WTC11 (cell line): Measurements from ENCODE around the gene AWAT1. TPM values are rescaled to one million over a fixed set of nuclear protein-coding genes. Genes with fewer than 3 reads are reported as not detected.
A peak's percentile ranks its signal among the peaks of the same experiment; 100 is the strongest.

Experiments
- ATAC-seq: fragments of 200-7000 bp; cut with Tn5 transposase; 2 replicates; pipeline ENCODE4 v1.10.0; 2021; ENCODE audit warnings: mild to moderate bottlenecking, moderate library complexity
- CTCF ChIA-PET: fragments of 300-600 bp; sonication (Branson Sonifier 250); formaldehyde crosslinking; loops from one replicate; lab custom pipeline; 2021; ENCODE audit warnings: antibody characterized with exemption; lab: Charles Lee
- POLR2A ChIA-PET: fragments of 350-600 bp; sonication (Branson Sonifier 250); formaldehyde crosslinking; loops from one replicate; lab custom pipeline; 2021; ENCODE audit warnings: antibody characterized with exemption; lab: Charles Lee
- DNase-seq: peaks from one replicate; pipeline ENCODE4 v3.0.0; 2021; ENCODE audit warnings: low spot score
- H3K27ac Mint-ChIP-seq: 2 replicates; pipeline ENCODE4 v1.8.0; 2021; ENCODE audit warnings: mixed read lengths
- H3K27me3 Mint-ChIP-seq: 2 replicates; pipeline ENCODE4 v1.8.0; 2021; ENCODE audit warnings: low read depth, mild to moderate bottlenecking, moderate library complexity, mixed read lengths
- H3K36me3 Mint-ChIP-seq: 2 replicates; pipeline ENCODE4 v1.8.0; 2021; ENCODE audit warnings: mixed read lengths
- H3K4me1 Mint-ChIP-seq: 2 replicates; pipeline ENCODE4 v1.8.0; 2022; ENCODE audit warnings: mixed read lengths
- H3K4me3 Mint-ChIP-seq: 2 replicates; pipeline ENCODE4 v1.8.0; 2021; ENCODE audit warnings: mild to moderate bottlenecking, moderate library complexity, mixed read lengths
- H3K9me3 Mint-ChIP-seq: 2 replicates; pipeline ENCODE4 v1.8.0; 2021; ENCODE audit warnings: mixed read lengths
- CREB1 ChIP-seq: sonication (generic); formaldehyde crosslinking; IDR thresholded peaks from 2 replicates; pipeline ENCODE4 v1.8.0; 2023; ENCODE audit warnings: mild to moderate bottlenecking, missing genetic modification reagents
- CTCF ChIP-seq: fragments of 200-600 bp; IDR thresholded peaks from 2 replicates; pipeline ENCODE4 v1.8.0; 2022; ENCODE audit warnings: antibody characterized with exemption
- ELF4 ChIP-seq: sonication (generic); formaldehyde crosslinking; IDR thresholded peaks from 2 replicates; pipeline ENCODE4 v1.8.1; 2022; ENCODE audit warnings: low read depth, mild to moderate bottlenecking, moderate library complexity, missing genetic modification reagents
- FOXK1 ChIP-seq: sonication (generic); formaldehyde crosslinking; IDR thresholded peaks from 2 replicates; pipeline ENCODE4 v1.8.0; 2022; ENCODE audit warnings: mild to moderate bottlenecking, moderate library complexity, missing genetic modification reagents
- FOXP4 ChIP-seq: sonication (generic); formaldehyde crosslinking; IDR thresholded peaks from 2 replicates; pipeline ENCODE4 v1.8.0; 2022; ENCODE audit warnings: mild to moderate bottlenecking, missing genetic modification reagents
- GTF2I ChIP-seq: fragments of 250-450 bp; sonication (Bioruptor Pico); conservative IDR thresholded peaks from 2 replicates; pipeline ENCODE4 v1.4.0; 2021; ENCODE audit warnings: mild to moderate bottlenecking
- NFATC4 ChIP-seq: fragments of 250-450 bp; sonication (Bioruptor Pico); IDR thresholded peaks from 2 replicates; pipeline ENCODE4 v1.9.0; 2021; ENCODE audit warnings: mild to moderate bottlenecking
- ZBTB21 ChIP-seq: sonication (generic); formaldehyde crosslinking; IDR thresholded peaks from 2 replicates; pipeline ENCODE4 v1.8.1; 2023; ENCODE audit warnings: mild to moderate bottlenecking, missing genetic modification reagents, borderline replicate concordance
- ZNF232 ChIP-seq: sonication (generic); formaldehyde crosslinking; IDR thresholded peaks from 2 replicates; pipeline ENCODE4 v1.8.0; 2022; ENCODE audit warnings: mild to moderate bottlenecking, missing genetic modification reagents
- ZNF317 ChIP-seq: sonication (generic); formaldehyde crosslinking; IDR thresholded peaks from 2 replicates; pipeline ENCODE4 v1.8.1; 2023; ENCODE audit warnings: low read depth, mild to moderate bottlenecking, moderate library complexity, missing genetic modification reagents, borderline replicate concordance
- total RNA-seq: library from RNA; stranded (reverse); gene quantifications from 3 replicates; pipeline ENCODE4 v1.2.3, GENCODE V29; 2021
- TF ChIP-seq, protein P1 (sequence below): fragments of 250-450 bp; sonication (Bioruptor Pico); IDR thresholded peaks from 2 replicates; pipeline ENCODE4 v2.1.2; 2022; ENCODE audit warnings: mild to moderate bottlenecking, moderate library complexity
- TF ChIP-seq, protein P2 (sequence below): sonication (generic); formaldehyde crosslinking; IDR thresholded peaks from 2 replicates; pipeline ENCODE4 v1.8.1; 2022; ENCODE audit warnings: missing genetic modification reagents, borderline replicate concordance
- TF ChIP-seq, protein P3 (sequence below): sonication (generic); formaldehyde crosslinking; IDR thresholded peaks from 2 replicates; pipeline ENCODE4 v1.8.1; 2023; ENCODE audit warnings: mild to moderate bottlenecking, missing genetic modification reagents

The AWAT1 gene
- total RNA-seq, 1 experiment from 2014 or later, result not detected

- Mint-ChIP-seq H3K4me1 (no peaks in the 10 kb centered on the region), H3K27ac (no peak overlapping the region), H3K9me3 (no peaks in the 10 kb centered on the region), H3K27me3 (no peaks in the 10 kb centered on the region; the same call in 1 of the 2 replicates), H3K36me3 (no peaks in the 10 kb centered on the region), H3K4me3 (peak overlapping the region; percentile 34; the same call in 1 of the 2 replicates)
- ChIA-PET CTCF (interaction anchor here (1.0 to 1.3 kb wide), 5 partner anchors 15 to 93 kb away, joined by 3 to 4 read pairs (median 3); partner anchors contain the start of genes KIF4A and PDZD11), POLR2A (no interaction called here)
- DNase-seq (peak; percentile 57), ATAC-seq (peak; percentile 76)
- TF ChIP-seq FOXP4 (CRISPR knock-in tag), result no peak
- TF ChIP-seq CTCF, result peak; percentile 40; the same call in 1 of the 2 replicates
Measured at GRCh38 chrX:70196961-70197720, 37.3 kb upstream of the AWAT1 start.

- H3K4me1 Mint-ChIP-seq, result no peaks in the 10 kb centered on the region
- TF ChIP-seq, protein P1, sequence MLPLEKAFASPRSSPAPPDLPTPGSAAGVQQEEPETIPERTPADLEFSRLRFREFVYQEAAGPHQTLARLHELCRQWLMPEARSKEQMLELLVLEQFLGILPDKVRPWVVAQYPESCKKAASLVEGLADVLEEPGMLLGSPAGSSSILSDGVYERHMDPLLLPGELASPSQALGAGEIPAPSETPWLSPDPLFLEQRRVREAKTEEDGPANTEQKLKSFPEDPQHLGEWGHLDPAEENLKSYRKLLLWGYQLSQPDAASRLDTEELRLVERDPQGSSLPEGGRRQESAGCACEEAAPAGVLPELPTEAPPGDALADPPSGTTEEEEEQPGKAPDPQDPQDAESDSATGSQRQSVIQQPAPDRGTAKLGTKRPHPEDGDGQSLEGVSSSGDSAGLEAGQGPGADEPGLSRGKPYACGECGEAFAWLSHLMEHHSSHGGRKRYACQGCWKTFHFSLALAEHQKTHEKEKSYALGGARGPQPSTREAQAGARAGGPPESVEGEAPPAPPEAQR (CRISPR knock-in tag), result no peak
- TF ChIP-seq ZNF232 (no peak), ZBTB21 (CRISPR knock-in tag) (no peak), GTF2I (no peak), CREB1 (CRISPR knock-in tag) (no peak), CTCF (no peak), ZNF317 (CRISPR knock-in tag) (no peak), ELF4 (CRISPR knock-in tag) (no peak), FOXK1 (CRISPR knock-in tag) (no peak), NFATC4 (no peak)
- TF ChIP-seq, protein P2, sequence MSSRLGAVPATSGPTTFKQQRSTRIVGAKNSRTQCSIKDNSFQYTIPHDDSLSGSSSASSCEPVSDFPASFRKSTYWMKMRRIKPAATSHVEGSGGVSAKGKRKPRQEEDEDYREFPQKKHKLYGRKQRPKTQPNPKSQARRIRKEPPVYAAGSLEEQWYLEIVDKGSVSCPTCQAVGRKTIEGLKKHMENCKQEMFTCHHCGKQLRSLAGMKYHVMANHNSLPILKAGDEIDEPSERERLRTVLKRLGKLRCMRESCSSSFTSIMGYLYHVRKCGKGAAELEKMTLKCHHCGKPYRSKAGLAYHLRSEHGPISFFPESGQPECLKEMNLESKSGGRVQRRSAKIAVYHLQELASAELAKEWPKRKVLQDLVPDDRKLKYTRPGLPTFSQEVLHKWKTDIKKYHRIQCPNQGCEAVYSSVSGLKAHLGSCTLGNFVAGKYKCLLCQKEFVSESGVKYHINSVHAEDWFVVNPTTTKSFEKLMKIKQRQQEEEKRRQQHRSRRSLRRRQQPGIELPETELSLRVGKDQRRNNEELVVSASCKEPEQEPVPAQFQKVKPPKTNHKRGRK (CRISPR knock-in tag), result no peak
- TF ChIP-seq, protein P3, sequence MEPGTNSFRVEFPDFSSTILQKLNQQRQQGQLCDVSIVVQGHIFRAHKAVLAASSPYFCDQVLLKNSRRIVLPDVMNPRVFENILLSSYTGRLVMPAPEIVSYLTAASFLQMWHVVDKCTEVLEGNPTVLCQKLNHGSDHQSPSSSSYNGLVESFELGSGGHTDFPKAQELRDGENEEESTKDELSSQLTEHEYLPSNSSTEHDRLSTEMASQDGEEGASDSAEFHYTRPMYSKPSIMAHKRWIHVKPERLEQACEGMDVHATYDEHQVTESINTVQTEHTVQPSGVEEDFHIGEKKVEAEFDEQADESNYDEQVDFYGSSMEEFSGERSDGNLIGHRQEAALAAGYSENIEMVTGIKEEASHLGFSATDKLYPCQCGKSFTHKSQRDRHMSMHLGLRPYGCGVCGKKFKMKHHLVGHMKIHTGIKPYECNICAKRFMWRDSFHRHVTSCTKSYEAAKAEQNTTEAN (CRISPR knock-in tag), result no peak
- TF ChIP-seq, all 79 proteins: peak for 0
- no peak for DNase-seq
- Mint-ChIP-seq H3K36me3 (no peaks in the 10 kb centered on the region), H3K27me3 (peaks cover 9% of the 10 kb centered on the region), H3K4me3 (no peak overlapping the region), H3K27ac (no peak overlapping the region), H3K9me3 (no peaks in the 10 kb centered on the region)
- ChIA-PET CTCF (interaction anchor here (0.6 to 1.0 kb wide), 2 partner anchors 60 to 69 kb away, joined by 3 read pairs; partner anchors contain the start of gene IGBP1), POLR2A (no interaction called here)
- no peak for ATAC-seq
Measured at GRCh38 chrX:70201732-70202131, 32.7 kb upstream of the AWAT1 start.
